Measurements from ENCODE around the gene FAP. TPM values are rescaled to one million over a fixed set of nuclear protein-coding genes. Genes with fewer than 3 reads are reported as not detected.

The FAP gene
- total RNA-seq, 4 donors from 2014 or later, result 11.5 to 31.8 (median 31.0) TPM

GRCh38 chr2:162143969-162144368 lies 99.3 kb downstream of the FAP start:
- TF ChIP-seq, protein P1, sequence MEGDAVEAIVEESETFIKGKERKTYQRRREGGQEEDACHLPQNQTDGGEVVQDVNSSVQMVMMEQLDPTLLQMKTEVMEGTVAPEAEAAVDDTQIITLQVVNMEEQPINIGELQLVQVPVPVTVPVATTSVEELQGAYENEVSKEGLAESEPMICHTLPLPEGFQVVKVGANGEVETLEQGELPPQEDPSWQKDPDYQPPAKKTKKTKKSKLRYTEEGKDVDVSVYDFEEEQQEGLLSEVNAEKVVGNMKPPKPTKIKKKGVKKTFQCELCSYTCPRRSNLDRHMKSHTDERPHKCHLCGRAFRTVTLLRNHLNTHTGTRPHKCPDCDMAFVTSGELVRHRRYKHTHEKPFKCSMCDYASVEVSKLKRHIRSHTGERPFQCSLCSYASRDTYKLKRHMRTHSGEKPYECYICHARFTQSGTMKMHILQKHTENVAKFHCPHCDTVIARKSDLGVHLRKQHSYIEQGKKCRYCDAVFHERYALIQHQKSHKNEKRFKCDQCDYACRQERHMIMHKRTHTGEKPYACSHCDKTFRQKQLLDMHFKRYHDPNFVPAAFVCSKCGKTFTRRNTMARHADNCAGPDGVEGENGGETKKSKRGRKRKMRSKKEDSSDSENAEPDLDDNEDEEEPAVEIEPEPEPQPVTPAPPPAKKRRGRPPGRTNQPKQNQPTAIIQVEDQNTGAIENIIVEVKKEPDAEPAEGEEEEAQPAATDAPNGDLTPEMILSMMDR (IDR thresholded peaks at IDR 0.05; ENCODE audit: low read depth), result no peak

GRCh38 chr2:162138310-162138709 lies 104.9 kb downstream of the FAP start:
- TF ChIP-seq, protein P1 (IDR thresholded peaks at IDR 0.05; ENCODE audit: low read depth), result no peak

DNA sequence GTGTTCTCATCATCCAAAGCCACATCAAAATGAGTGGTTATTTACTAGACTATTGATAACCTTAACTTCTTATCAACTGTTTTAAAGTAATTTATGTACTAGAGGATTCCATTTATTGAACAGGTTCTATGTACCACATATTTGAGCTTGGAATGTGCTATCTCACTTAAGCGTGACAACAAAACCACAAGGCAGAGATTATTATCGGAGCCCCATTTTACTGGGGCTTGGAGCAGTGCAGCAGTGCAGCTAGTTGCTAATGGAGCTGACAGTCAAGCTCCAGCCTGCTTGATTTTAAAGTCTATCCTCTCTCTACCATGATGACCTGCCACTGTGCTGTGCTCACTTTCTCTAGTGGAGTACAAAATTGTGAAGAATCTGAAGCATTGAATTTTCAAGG lies 115.8 kb downstream of the FAP start:
- TF ChIP-seq, protein P1 (IDR thresholded peaks at IDR 0.05; ENCODE audit: low read depth), result no peak

DNA sequence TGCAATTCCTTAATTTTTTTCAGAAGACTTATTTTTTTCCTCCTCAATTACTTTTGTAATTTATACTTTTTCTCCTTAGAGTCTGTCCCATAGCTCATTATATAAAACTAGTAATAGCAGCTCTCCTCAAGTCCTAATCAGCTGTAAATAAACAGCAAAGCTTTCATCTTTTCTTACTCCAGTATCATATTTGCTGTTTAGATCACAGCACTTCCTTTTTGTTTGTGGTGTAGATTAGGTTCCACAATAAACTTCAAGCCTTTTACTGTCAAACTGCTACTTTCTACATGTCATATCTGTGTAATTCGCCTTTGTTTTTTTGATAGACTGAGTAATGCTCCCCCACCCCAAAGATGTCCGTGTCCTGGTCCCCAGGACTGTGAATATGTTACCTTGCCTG lies 116.7 kb downstream of the FAP start:
- TF ChIP-seq, protein P1 (IDR thresholded peaks at IDR 0.05; ENCODE audit: low read depth), result no peak

DNA sequence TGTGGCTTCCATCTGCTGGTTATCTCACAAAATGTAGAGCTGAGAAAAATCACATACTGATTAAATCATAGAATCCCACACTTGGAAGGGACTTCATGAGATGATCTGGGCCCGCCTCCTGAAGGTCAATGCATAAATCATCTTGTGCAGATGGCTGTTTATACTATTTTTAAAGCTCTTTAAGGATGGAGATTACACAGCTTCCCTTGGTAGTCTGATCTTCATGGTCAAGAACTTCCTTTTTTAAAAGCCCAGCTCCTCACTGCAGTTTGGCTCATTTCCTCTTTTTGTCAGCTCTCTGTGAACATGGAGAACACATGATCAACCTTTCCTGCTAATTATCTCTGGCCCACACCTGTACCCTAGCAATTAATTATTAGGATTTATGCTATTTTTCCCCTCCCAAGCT lies 117.1 kb downstream of the FAP start:
- TF ChIP-seq, protein P1 (IDR thresholded peaks at IDR 0.05; ENCODE audit: low read depth), result no peak

- TF ChIP-seq, protein P1 (IDR thresholded peaks at IDR 0.05; ENCODE audit: low read depth), result no peak
Observed at GRCh38 chr2:162125138-162125537, 118.1 kb downstream of the FAP start.

- TF ChIP-seq, protein P1 (IDR thresholded peaks at IDR 0.05; ENCODE audit: low read depth), result no peak
Observed at GRCh38 chr2:162123806-162124758, 119.2 kb downstream of the FAP start.

Measured in subcutaneous adipose tissue (tissue), 4 donors.